ENCODE measurements around the gene PRMT5. TPM values are rescaled to one million over a fixed set of nuclear protein-coding genes. Genes with fewer than 3 reads are reported as not detected.

Gene PRMT5
- total RNA-seq, 4 donors from 2014 or later: 67.2 to 83.2 (median 78.6) TPM

- ATAC-seq (no peak), DNase-seq (no peak)
- intact Hi-C loops (cut with DNase I; ENCODE audit: low total_unique reads): no loop called here
- Histone ChIP-seq H3K36me3 (no peaks in the 10 kb centered on the region), H3K27me3 (peaks cover 17 to 19% (median 18%) of the 10 kb centered on the region in 3 donors), H3K4me3 (no peak overlapping the region), H3K4me1 (peaks cover 0 to 3% of the 10 kb centered on the region in 2 donors), H3K9me3 (no peaks in the 10 kb centered on the region), H3K27ac (peak overlapping the region in 1 of 4 donors; percentile 38)
- in situ Hi-C loops (cut with MboI; ENCODE audit: low sequenced_read_pairs in 4 of 4): no loop called here
- TF ChIP-seq CTCF (IDR thresholded peaks at IDR 0.05 in 4 of 5, conservative IDR thresholded peaks at IDR 0.05 in 1 of 5): no peak
- TF ChIP-seq POLR2A (IDR thresholded peaks at IDR 0.05): no peak
Observed at GRCh38 chr14:22976620-22977433, 47.7 kb upstream of the PRMT5 start.

- in situ Hi-C loops (cut with MboI; ENCODE audit: low sequenced_read_pairs in 4 of 4) (no loop called here), intact Hi-C loops (cut with DNase I; ENCODE audit: low total_unique reads) (no loop called here)
- ATAC-seq (no peak), DNase-seq (no peak)
- peak overlapping the region in 1 of 4 donors; percentile 6 for H3K27ac ChIP-seq
- H3K4me1 ChIP-seq: no peaks in the 10 kb centered on the region
- no peaks in the 10 kb centered on the region for H3K36me3 ChIP-seq
- H3K9me3 ChIP-seq: no peaks in the 10 kb centered on the region
- TF ChIP-seq CTCF (IDR thresholded peaks at IDR 0.05 in 4 of 5, conservative IDR thresholded peaks at IDR 0.05 in 1 of 5) (no peak), POLR2A (IDR thresholded peaks at IDR 0.05) (no peak)
- H3K4me3 ChIP-seq: no peak overlapping the region
- H3K27me3 ChIP-seq: peaks cover 0 to 3% (median 0%) of the 10 kb centered on the region in 3 donors
Observed at GRCh38 chr14:22974530-22975313, 45.5 kb upstream of the PRMT5 start.

- H3K27me3 ChIP-seq: no peaks in the 10 kb centered on the region
- intact Hi-C loops (cut with DNase I; ENCODE audit: low total_unique reads): loop anchor here (1.0 kb wide), 1 partner anchor 10 kb away; no protein-coding TSS in a partner anchor
- in situ Hi-C loops (cut with MboI; ENCODE audit: low sequenced_read_pairs in 4 of 4): no loop called here
- no peak overlapping the region for H3K27ac ChIP-seq
- H3K4me3 ChIP-seq: no peak overlapping the region
- no peaks in the 10 kb centered on the region for H3K4me1 ChIP-seq
- no peaks in the 10 kb centered on the region for H3K36me3 ChIP-seq
- TF ChIP-seq CTCF (IDR thresholded peaks at IDR 0.05 in 4 of 5, conservative IDR thresholded peaks at IDR 0.05 in 1 of 5) (peak; percentile 49 to 65 (median 63)), POLR2A (IDR thresholded peaks at IDR 0.05) (no peak)
- no peaks in the 10 kb centered on the region for H3K9me3 ChIP-seq
- DNase-seq (no peak), ATAC-seq (peak; percentile 77 to 89)
Observed at GRCh38 chr14:22973217-22974032, 44.2 kb upstream of the PRMT5 start.

GRCh38 chr14:22972313-22972930, 43.2 kb upstream of the PRMT5 start:
- Histone ChIP-seq H3K9me3 (no peaks in the 10 kb centered on the region), H3K4me3 (no peak overlapping the region), H3K4me1 (no peaks in the 10 kb centered on the region), H3K36me3 (no peaks in the 10 kb centered on the region), H3K27me3 (no peaks in the 10 kb centered on the region), H3K27ac (no peak overlapping the region)
- intact Hi-C loops (cut with DNase I; ENCODE audit: low total_unique reads) (no loop called here), in situ Hi-C loops (cut with MboI; ENCODE audit: low sequenced_read_pairs in 4 of 4) (no loop called here)
- TF ChIP-seq POLR2A (IDR thresholded peaks at IDR 0.05) (no peak), CTCF (IDR thresholded peaks at IDR 0.05 in 4 of 5, conservative IDR thresholded peaks at IDR 0.05 in 1 of 5) (no peak)
- ATAC-seq: no peak
- no peak for DNase-seq

All from gastrocnemius medialis (tissue), 4 donors.